Gastroesophageal sphincter (tissue), 3 donors: Measurements from ENCODE around the gene CERK.

Source experiments
- EP300 ChIP-seq: sonication (generic); formaldehyde crosslinking; IDR thresholded peaks from one replicate; pipeline ENCODE4 v1.6.1; 2017; ENCODE audit warnings: antibody characterized with exemption, mild to moderate bottlenecking
- POLR2A ChIP-seq, 2 donors: fragments of 450-650 bp; IDR thresholded peaks; one replicate each; pipeline ENCODE4 v1.6.1; 2017; ENCODE audit warnings: antibody characterized with exemption in 2 of 2, mild to moderate bottlenecking in 2 of 2, moderate library complexity in 1 of 2
- POLR2AphosphoS5 ChIP-seq: sonication (generic); formaldehyde crosslinking; IDR thresholded peaks from one replicate; pipeline ENCODE4 v1.6.1; 2017; ENCODE audit warnings: antibody characterized with exemption
- TF ChIP-seq, protein P1 (sequence below), 4 experiments: fragments of 200-600 bp in 2 of 4; fragments of 450-650 bp in 2 of 4; sonication (generic) in 1 of 4; IDR thresholded peaks; one replicate each; pipeline ENCODE4 v1.5.1; 2017 to 2019; ENCODE audit warnings: antibody characterized with exemption in 4 of 4, mild to moderate bottlenecking in 2 of 4, moderate library complexity in 2 of 4

GRCh38 chr22:46783721-46784120 lies 45.7 kb upstream of the CERK start:
- TF ChIP-seq POLR2AphosphoS5: no peak
- TF ChIP-seq, protein P1, sequence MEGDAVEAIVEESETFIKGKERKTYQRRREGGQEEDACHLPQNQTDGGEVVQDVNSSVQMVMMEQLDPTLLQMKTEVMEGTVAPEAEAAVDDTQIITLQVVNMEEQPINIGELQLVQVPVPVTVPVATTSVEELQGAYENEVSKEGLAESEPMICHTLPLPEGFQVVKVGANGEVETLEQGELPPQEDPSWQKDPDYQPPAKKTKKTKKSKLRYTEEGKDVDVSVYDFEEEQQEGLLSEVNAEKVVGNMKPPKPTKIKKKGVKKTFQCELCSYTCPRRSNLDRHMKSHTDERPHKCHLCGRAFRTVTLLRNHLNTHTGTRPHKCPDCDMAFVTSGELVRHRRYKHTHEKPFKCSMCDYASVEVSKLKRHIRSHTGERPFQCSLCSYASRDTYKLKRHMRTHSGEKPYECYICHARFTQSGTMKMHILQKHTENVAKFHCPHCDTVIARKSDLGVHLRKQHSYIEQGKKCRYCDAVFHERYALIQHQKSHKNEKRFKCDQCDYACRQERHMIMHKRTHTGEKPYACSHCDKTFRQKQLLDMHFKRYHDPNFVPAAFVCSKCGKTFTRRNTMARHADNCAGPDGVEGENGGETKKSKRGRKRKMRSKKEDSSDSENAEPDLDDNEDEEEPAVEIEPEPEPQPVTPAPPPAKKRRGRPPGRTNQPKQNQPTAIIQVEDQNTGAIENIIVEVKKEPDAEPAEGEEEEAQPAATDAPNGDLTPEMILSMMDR (IDR thresholded peaks at IDR 0.05): no peak
- no peak for TF ChIP-seq POLR2A (IDR thresholded peaks at IDR 0.05)
- TF ChIP-seq EP300: no peak
